Caco-2 (cell line): ENCODE data around the gene MAFF. TPM values are rescaled to one million over a fixed set of nuclear protein-coding genes. Genes with fewer than 3 reads are reported as not detected.

Source experiments
- BruUV-seq: library from RNA; stranded (reverse); fragments of 400-500 nt; replicated peaks from 2 replicates; lab custom pipeline; 2021; lab: Mats Ljungman, UMichigan
- CTCF ChIA-PET: fragments of 300-600 bp; sonication (Branson Sonifier 250); formaldehyde crosslinking; loops from one replicate; lab custom pipeline; 2022; ENCODE audit warnings: antibody characterized with exemption; lab: Charles Lee
- POLR2A ChIA-PET: fragments of 300-600 bp; sonication (Branson Sonifier 250); formaldehyde crosslinking; loops from one replicate; lab custom pipeline; 2022; ENCODE audit warnings: antibody characterized with exemption; lab: Charles Lee
- DNase-seq, 2 experiments: peaks; one replicate each; pipeline versions ENCODE4 v3.0.0 to v3.0.0-alpha.2; 2020 to 2022
- H3K27me3 ChIP-seq: replicated peaks from 2 replicates; pipeline ENCODE4 v1.6.0; 2011; ENCODE audit warnings: low read length; ENCODE audit not compliant: control insufficient read depth, insufficient read depth
- H3K36me3 ChIP-seq: 2 replicates; pipeline ENCODE4 v1.5.1; 2011; ENCODE audit warnings: low read length; ENCODE audit not compliant: control insufficient read depth, insufficient read depth
- H3K4me1 ChIP-seq: fragments of 250-450 bp; sonication (Bioruptor Pico); 2 replicates; pipeline ENCODE4 v1.5.1; 2020; ENCODE audit warnings: mild to moderate bottlenecking
- H3K4me3 ChIP-seq: 2 replicates; pipeline ENCODE4 v1.5.1; 2011; ENCODE audit warnings: low read depth, mild to moderate bottlenecking, control low read depth, low read length
- H3K9me3 ChIP-seq: fragments of 250-450 bp; sonication (Bioruptor Pico); 2 replicates; pipeline ENCODE4 v1.5.1; 2020; ENCODE audit warnings: mild to moderate bottlenecking, moderate library complexity
- H3K27ac Mint-ChIP-seq: one replicate; pipeline ENCODE4 v1.8.0; 2022; ENCODE audit warnings: mixed read lengths; ENCODE audit not compliant: unreplicated experiment
- H3K27me3 Mint-ChIP-seq: one replicate; pipeline ENCODE4 v1.8.0; 2022; ENCODE audit warnings: mixed read lengths; ENCODE audit not compliant: insufficient read depth, unreplicated experiment
- H3K36me3 Mint-ChIP-seq: one replicate; pipeline ENCODE4 v1.8.0; 2022; ENCODE audit warnings: mild to moderate bottlenecking, mixed read lengths; ENCODE audit not compliant: insufficient read depth, unreplicated experiment
- H3K4me1 Mint-ChIP-seq: one replicate; pipeline ENCODE4 v1.8.0; 2022; ENCODE audit warnings: low read depth, mixed read lengths; ENCODE audit not compliant: unreplicated experiment
- H3K4me3 Mint-ChIP-seq: one replicate; pipeline ENCODE4 v1.8.0; 2022; ENCODE audit warnings: mild to moderate bottlenecking, moderate library complexity, mixed read lengths; ENCODE audit not compliant: unreplicated experiment
- H3K9me3 Mint-ChIP-seq: one replicate; pipeline ENCODE4 v1.8.0; 2022; ENCODE audit warnings: mixed read lengths; ENCODE audit not compliant: unreplicated experiment
- CTCF ChIP-seq, 2 experiments: fragments of 200-600 bp in 1 of 2; IDR thresholded peaks; 1 replicate in 1 of 2; 2 replicates in 1 of 2; pipeline versions ENCODE4 v1.5.1 to v1.8.0; 2011 to 2022; ENCODE audit warnings: antibody characterized with exemption in 1 of 2, control low read depth in 1 of 2, inconsistent platforms in 1 of 2, low read depth in 1 of 2, low read length in 1 of 2, mild to moderate bottlenecking in 1 of 2, moderate library complexity in 1 of 2; ENCODE audit not compliant: insufficient read depth in 1 of 2, severe bottlenecking in 1 of 2, unreplicated experiment in 1 of 2
- intact Hi-C: fragments of 100-400 bp; cut with micrococcal nuclease; formaldehyde crosslinking; loops from one replicate; pipeline ENCODE4 v1.10.0; 2022; ENCODE audit not compliant: unreplicated experiment
- total RNA-seq: library from RNA; stranded (reverse); gene quantifications from 2 replicates; pipeline ENCODE4 v1.2.3, GENCODE V29; 2022

The MAFF gene
- total RNA-seq, 1 experiment from 2014 or later = 6.8 TPM

- no peak for TF ChIP-seq CTCF (IDR thresholded peaks at IDR 0.05; ENCODE audit: insufficient read depth in 1 of 2, low read depth in 1 of 2, low read length in 1 of 2, severe bottlenecking in 1 of 2, unreplicated experiment in 1 of 2)
- CTCF ChIA-PET = no interaction called here
- POLR2A ChIA-PET = no interaction called here
- peaks cover 21% of the 10 kb centered on the region for H3K36me3 Mint-ChIP-seq
- DNase-seq = no peak
- H3K27ac Mint-ChIP-seq = no peak overlapping the region
- Histone ChIP-seq H3K27me3 (no peaks in the 10 kb centered on the region), H3K36me3 (peaks cover 2% of the 10 kb centered on the region), H3K4me1 (peaks cover 4% of the 10 kb centered on the region; the same call in 1 of the 2 replicates), H3K9me3 (no peaks in the 10 kb centered on the region), H3K4me3 (no peak overlapping the region)
- no peaks in the 10 kb centered on the region for H3K9me3 Mint-ChIP-seq
- no peaks in the 10 kb centered on the region for H3K27me3 Mint-ChIP-seq
- intact Hi-C loops = no loop called here
- no peaks in the 10 kb centered on the region for H3K4me1 Mint-ChIP-seq
- no peak overlapping the region for H3K4me3 Mint-ChIP-seq
- BruUV-seq = no TSS peak
Observed at GRCh38 chr22:38235240-38235850, 33.6 kb downstream of the MAFF start.

GRCh38 chr22:38236786-38237185, 35.0 kb downstream of the MAFF start:
- no peak overlapping the region for H3K4me3 Mint-ChIP-seq
- H3K9me3 ChIP-seq = no peaks in the 10 kb centered on the region
- no peaks in the 10 kb centered on the region for H3K9me3 Mint-ChIP-seq
- POLR2A ChIA-PET = no interaction called here
- H3K4me1 ChIP-seq = peaks cover 4% of the 10 kb centered on the region; the same call in 1 of the 2 replicates
- no peak for TF ChIP-seq CTCF (IDR thresholded peaks at IDR 0.05; ENCODE audit: insufficient read depth in 1 of 2, low read depth in 1 of 2, low read length in 1 of 2, severe bottlenecking in 1 of 2, unreplicated experiment in 1 of 2)
- no peak overlapping the region for H3K4me3 ChIP-seq
- BruUV-seq = no TSS peak
- peaks cover 20% of the 10 kb centered on the region for H3K36me3 Mint-ChIP-seq
- peaks cover 2% of the 10 kb centered on the region for H3K36me3 ChIP-seq
- no peak overlapping the region for H3K27ac Mint-ChIP-seq
- H3K27me3 ChIP-seq = no peaks in the 10 kb centered on the region
- intact Hi-C loops = no loop called here
- CTCF ChIA-PET = no interaction called here
- no peaks in the 10 kb centered on the region for H3K27me3 Mint-ChIP-seq
- peak; percentile 53 for DNase-seq
- no peaks in the 10 kb centered on the region for H3K4me1 Mint-ChIP-seq

- Histone ChIP-seq H3K36me3 (peaks cover 2% of the 10 kb centered on the region), H3K9me3 (no peaks in the 10 kb centered on the region), H3K27me3 (no peaks in the 10 kb centered on the region), H3K4me3 (no peak overlapping the region), H3K4me1 (peaks cover 4% of the 10 kb centered on the region; the same call in 1 of the 2 replicates)
- Mint-ChIP-seq H3K27ac (peak overlapping the region; percentile 50), H3K27me3 (no peaks in the 10 kb centered on the region), H3K36me3 (peaks cover 23% of the 10 kb centered on the region), H3K4me1 (no peaks in the 10 kb centered on the region), H3K4me3 (no peak overlapping the region), H3K9me3 (no peaks in the 10 kb centered on the region)
- no peak for TF ChIP-seq CTCF (IDR thresholded peaks at IDR 0.05; ENCODE audit: insufficient read depth in 1 of 2, low read depth in 1 of 2, low read length in 1 of 2, severe bottlenecking in 1 of 2, unreplicated experiment in 1 of 2)
- intact Hi-C loops = no loop called here
- DNase-seq = no peak
- ChIA-PET POLR2A (no interaction called here), CTCF (no interaction called here)
- no TSS peak for BruUV-seq
Observed at GRCh38 chr22:38238519-38239071, 36.8 kb downstream of the MAFF start.
